CD4-positive, alpha-beta T cell treated with Interleukin-2 at 100 ng/mL for 4 hours (primary cell): ENCODE data around the gene IGLON5.

Experiments
- DNase-seq: peaks from one replicate; pipeline ENCODE4 v3.0.0-alpha.2; 2020; ENCODE audit warnings: low spot score

IGLON5 gene

GRCh38 chr19:51311351-51312257 lies at the start of gene IGLON5:
IGLON5 (plus strand) TSS chr19:51311644; CDS start chr19:51311848, 204 bp downstream.
- DNase-seq, result no peak

DNA sequence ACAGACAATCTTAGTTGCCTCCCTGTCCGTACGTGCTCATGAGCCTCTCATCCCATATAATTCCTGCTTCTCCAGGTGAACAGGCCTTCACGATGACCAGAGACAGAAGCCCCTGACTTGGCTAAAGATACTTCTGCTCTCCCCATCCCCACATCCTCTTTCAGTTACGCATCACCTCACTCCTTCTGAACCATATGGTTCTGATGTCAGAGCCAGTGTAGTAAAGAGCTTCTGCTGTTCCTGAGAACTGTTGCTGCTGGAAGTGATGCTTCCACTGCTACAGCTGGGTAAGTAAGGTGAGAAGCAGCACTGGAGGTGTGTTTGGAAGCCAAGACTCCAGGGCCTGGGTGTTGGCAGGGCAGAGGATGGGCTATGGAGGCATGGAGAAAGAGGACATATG lies 47.6 kb upstream of the IGLON5 start:
- DNase-seq, result no peak

- no peak for DNase-seq
These were observed 40.4 kb upstream of the IGLON5 start for GRCh38 chr19:51271067-51271466.

- DNase-seq, result no peak
These were observed 39.1 kb upstream of the IGLON5 start for GRCh38 chr19:51272183-51272810.

GRCh38 chr19:51274049-51274770 lies 37.2 kb upstream of the IGLON5 start:
- DNase-seq, result no peak

DNA sequence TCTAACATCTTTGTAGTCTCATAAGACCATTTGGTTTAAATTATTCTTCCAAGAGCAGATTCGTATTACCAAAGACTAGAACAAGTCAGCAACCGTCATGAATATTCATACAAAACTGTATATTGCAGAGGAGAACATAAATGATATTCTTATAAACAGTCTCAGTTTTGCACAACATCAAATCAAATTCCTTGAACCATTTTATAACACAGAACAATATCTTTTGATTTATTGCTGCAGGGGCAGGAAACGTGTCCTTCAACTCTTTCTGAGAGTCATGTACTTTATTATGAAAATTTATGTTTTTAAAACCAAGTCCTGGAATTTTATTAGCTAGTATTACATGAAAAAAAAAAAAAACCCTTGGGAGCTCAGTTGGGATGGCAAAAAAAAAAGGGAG lies 34.3 kb upstream of the IGLON5 start:
- DNase-seq, result no peak

- DNase-seq, result no peak
These were observed 29.1 kb upstream of the IGLON5 start for GRCh38 chr19:51282335-51282734.

GRCh38 chr19:51285682-51286081 lies 25.8 kb upstream of the IGLON5 start:
- DNase-seq, result no peak

GRCh38 chr19:51289635-51290034 lies 21.8 kb upstream of the IGLON5 start:
- DNase-seq, result no peak

DNA sequence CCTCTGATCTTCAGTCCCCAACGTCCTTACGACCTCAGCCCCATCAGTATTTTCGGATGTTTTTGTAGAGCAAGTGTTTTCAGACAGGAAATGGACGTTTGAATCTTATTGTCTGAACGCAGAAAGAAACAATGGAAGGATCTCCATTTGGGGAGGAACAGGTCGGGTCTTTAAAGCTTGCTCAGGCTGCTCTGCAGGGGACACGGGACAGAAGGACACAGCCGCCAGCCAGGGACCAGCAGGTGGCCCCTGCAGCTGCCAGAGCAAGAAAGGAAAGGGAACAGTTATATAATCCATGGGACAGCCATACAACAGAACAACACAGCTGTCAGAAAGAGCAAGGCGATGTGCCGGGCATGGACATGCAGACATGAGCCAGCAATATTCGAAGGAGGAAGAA lies 18.5 kb upstream of the IGLON5 start:
- no peak for DNase-seq

- no peak for DNase-seq
These were observed 17.8 kb upstream of the IGLON5 start for GRCh38 chr19:51293571-51294210.

DNA sequence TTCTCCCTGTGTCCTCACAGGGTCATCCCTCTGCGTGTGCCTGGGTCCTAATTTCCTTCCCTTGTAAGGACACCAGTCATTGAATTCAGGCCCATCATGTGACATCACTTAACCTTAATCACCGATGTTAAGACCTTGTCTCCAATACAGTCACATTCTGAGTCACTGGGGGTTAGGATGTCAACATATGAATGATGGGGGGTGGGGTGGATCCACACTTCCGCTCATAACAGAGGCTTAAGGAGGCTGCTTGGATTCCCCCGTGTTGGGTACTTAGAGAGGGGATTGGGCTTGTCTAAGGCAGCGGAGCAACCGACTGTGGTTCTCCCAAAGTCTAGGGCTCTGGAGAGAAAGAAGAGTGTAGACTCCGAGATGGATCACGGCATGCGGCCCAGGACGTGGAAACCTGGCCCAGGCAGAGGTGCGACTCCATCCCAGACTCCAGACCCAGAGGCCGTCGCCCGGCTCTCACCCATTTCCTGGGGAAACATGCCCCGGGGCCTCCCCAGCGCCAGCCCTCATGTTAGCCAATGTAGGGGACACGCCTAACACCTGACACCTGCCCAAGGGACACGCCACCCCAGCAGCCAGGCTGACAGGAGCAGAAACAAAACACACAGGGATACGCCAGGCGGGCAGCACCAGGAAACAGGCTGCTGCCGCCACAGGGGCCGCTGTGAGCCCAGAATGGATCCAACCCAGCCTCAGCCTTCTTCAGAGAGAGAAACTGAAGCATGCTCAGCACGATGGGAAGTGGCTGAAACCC lies 17.1 kb upstream of the IGLON5 start:
- no peak for DNase-seq

- DNase-seq, result no peak
These were observed 16.5 kb upstream of the IGLON5 start for GRCh38 chr19:51294977-51295375.

GRCh38 chr19:51295382-51296126 lies 15.9 kb upstream of the IGLON5 start:
- no peak for DNase-seq

GRCh38 chr19:51296336-51297093 lies 14.9 kb upstream of the IGLON5 start:
- DNase-seq, result no peak

DNA sequence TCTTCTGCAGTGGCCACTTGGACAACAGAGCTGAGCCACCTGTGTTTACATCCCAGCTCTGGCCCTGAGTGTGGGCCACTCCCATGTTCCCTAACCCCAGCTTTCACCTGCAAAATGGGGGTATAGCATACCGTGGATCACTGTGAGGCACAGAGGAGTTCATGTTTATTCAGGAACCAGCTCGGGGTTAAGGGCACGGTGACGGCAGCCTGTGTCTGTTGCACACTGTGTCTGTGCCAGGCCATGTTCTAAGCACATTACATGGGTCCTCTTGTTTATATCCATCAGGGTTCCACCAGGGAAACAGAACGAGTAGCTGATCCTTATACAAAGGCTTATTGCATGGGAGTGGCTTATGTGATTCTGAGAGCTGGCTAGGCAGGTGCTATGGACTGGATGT lies 14.0 kb upstream of the IGLON5 start:
- no peak for DNase-seq

DNA sequence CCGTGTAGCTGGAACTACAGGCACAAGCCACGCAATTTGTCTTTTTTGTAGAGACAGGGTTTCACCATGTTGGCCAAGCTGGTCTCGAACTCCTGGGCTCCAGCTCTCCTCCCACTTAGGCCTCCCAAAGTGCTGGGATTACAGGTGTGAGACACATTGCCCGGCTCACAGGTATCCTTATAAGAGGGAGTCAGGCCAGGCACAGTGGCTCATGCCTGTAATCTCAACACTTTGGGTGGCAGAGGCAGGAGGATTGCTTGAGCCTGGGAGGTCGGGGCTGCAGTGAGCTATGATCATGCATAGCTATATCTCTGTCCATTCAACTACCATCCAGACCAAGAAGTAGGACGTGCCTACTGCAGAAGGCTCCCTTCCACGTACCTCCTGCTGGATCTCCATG lies 10.2 kb upstream of the IGLON5 start:
- no peak for DNase-seq

GRCh38 chr19:51305479-51305878 lies 6.0 kb upstream of the IGLON5 start:
- no peak for DNase-seq

DNA sequence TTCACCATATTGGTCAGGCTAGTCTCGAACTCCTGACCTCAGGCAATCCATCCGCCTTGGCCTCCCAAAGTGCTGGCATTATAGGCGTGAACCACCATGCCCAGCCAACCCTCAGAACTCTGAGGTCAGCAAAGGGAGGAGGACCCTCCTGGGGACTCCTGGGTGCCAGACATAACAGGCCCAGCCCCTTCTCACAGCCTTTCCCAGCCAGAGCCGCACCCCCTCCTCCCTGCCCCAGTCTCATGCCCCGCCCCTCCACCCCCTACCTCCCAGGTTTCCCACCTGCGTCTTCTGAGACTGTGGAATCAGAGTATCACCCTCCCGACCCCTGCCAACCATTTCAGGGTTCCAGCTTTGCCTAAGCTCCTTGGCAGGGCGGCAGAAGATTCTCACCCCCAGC lies 5.2 kb downstream of the IGLON5 start:
- DNase-seq, result no peak

DNA sequence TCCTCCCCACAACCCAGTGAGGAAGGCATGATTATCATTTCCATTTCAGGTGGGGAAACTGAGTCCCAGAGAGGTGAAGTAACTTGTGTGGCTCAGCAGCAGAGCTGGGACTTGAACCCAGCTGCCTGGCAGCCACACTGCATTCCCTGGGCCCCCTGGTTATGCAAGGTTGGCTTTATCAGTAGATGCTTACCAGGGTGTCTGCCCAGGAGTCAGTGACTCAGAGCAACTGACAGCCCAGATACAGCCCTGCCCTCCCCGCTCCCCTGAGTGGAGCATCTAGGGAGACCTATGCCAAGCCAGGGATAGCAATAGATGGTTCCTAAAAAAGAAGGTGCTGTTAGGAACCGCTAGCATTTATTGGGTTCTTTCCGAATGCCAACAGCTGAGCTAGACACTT lies 5.9 kb downstream of the IGLON5 start:
- DNase-seq, result no peak
